SK-N-SH treated with all-trans-retinoic acid at 6 μM for 48 hours (cell line): ENCODE data around the gene NUP153.

Source experiments
- ATAC-seq: fragments of 200-7000 bp; cut with Tn5 transposase; 3 replicates; pipeline ENCODE4 v1.9.1; 2020; ENCODE audit warnings: mild to moderate bottlenecking, moderate library complexity
- ARNTL ChIP-seq: fragments of 450-650 bp; formaldehyde crosslinking; IDR thresholded peaks from 2 replicates; pipeline ENCODE4 v1.5.0; 2020; ENCODE audit warnings: low read depth, mild to moderate bottlenecking, moderate library complexity, borderline replicate concordance
- BACH2 ChIP-seq: fragments of 250-450 bp; sonication (Bioruptor Pico); IDR thresholded peaks from 2 replicates; pipeline ENCODE4 v1.9.0; 2021; ENCODE audit warnings: mild to moderate bottlenecking, borderline replicate concordance
- CREB5 ChIP-seq: fragments of 250-450 bp; sonication (Bioruptor Pico); IDR thresholded peaks from 2 replicates; pipeline ENCODE4 v1.5.1; 2020; ENCODE audit warnings: low read depth, mild to moderate bottlenecking, moderate library complexity
- CSDC2 ChIP-seq: fragments of 250-450 bp; sonication (Bioruptor Pico); IDR thresholded peaks from 2 replicates; pipeline ENCODE4 v1.5.0; 2020; ENCODE audit warnings: mild to moderate bottlenecking, moderate library complexity
- CSRNP3 ChIP-seq: fragments of 250-450 bp; sonication (Bioruptor Pico); IDR thresholded peaks from 2 replicates; pipeline ENCODE4 v1.5.1; 2021; ENCODE audit warnings: mild to moderate bottlenecking, moderate library complexity
- ESRRG ChIP-seq: fragments of 250-450 bp; sonication (Bioruptor Pico); IDR thresholded peaks from 2 replicates; pipeline ENCODE4 v1.6.1; 2021; ENCODE audit warnings: mild to moderate bottlenecking
- GLIS3 ChIP-seq: fragments of 250-450 bp; sonication (Bioruptor Pico); IDR thresholded peaks from 2 replicates; pipeline ENCODE4 v1.5.0; 2020; ENCODE audit warnings: mild to moderate bottlenecking, moderate library complexity
- ISL1 ChIP-seq: fragments of 250-450 bp; sonication (Bioruptor Pico); IDR thresholded peaks from 2 replicates; pipeline ENCODE4 v2.1.2; 2022; ENCODE audit warnings: mild to moderate bottlenecking, moderate library complexity
- POU6F1 ChIP-seq: fragments of 250-450 bp; sonication (Bioruptor Pico); IDR thresholded peaks from 2 replicates; pipeline ENCODE4 v1.8.0; 2021; ENCODE audit warnings: low read depth, mild to moderate bottlenecking, moderate library complexity, borderline replicate concordance
- PPARA ChIP-seq: fragments of 250-450 bp; sonication (Bioruptor Pico); IDR thresholded peaks from 2 replicates; pipeline ENCODE4 v1.5.0; 2020; ENCODE audit warnings: mild to moderate bottlenecking, borderline replicate concordance
- SNAI2 ChIP-seq: fragments of 250-450 bp; sonication (Bioruptor Pico); IDR thresholded peaks from 2 replicates; pipeline ENCODE4 v1.5.0; 2020; ENCODE audit warnings: mild to moderate bottlenecking, moderate library complexity
- TCF4 ChIP-seq: fragments of 250-450 bp; sonication (Bioruptor Pico); IDR thresholded peaks from 2 replicates; pipeline ENCODE4 v1.8.0; 2021; ENCODE audit warnings: mild to moderate bottlenecking, moderate library complexity, borderline replicate concordance
- TOX ChIP-seq: fragments of 250-450 bp; sonication (Bioruptor Pico); IDR thresholded peaks from 2 replicates; pipeline ENCODE4 v1.8.0; 2021; ENCODE audit warnings: mild to moderate bottlenecking, moderate library complexity, borderline replicate concordance
- TSHZ2 ChIP-seq: fragments of 250-450 bp; sonication (Bioruptor Pico); IDR thresholded peaks from 2 replicates; pipeline ENCODE4 v1.5.0; 2020; ENCODE audit warnings: mild to moderate bottlenecking, moderate library complexity
- ZFP3 ChIP-seq: fragments of 250-450 bp; sonication (Bioruptor Pico); IDR thresholded peaks from 2 replicates; pipeline ENCODE4 v1.5.0; 2020; ENCODE audit warnings: mild to moderate bottlenecking, moderate library complexity
- ZFP30 ChIP-seq: fragments of 450-650 bp; formaldehyde crosslinking; IDR thresholded peaks from 2 replicates; pipeline ENCODE4 v1.5.0; 2022; ENCODE audit warnings: mild to moderate bottlenecking, moderate library complexity
- ZNF565 ChIP-seq: fragments of 450-650 bp; formaldehyde crosslinking; conservative IDR thresholded peaks from 2 replicates; pipeline ENCODE4 v1.5.0; 2020; ENCODE audit warnings: low read depth, mild to moderate bottlenecking, moderate library complexity
- ZNF70 ChIP-seq: fragments of 450-650 bp; formaldehyde crosslinking; IDR thresholded peaks from 2 replicates; pipeline ENCODE4 v1.5.0; 2020; ENCODE audit warnings: mild to moderate bottlenecking, moderate library complexity
- ZNF8 ChIP-seq: fragments of 450-650 bp; formaldehyde crosslinking; IDR thresholded peaks from 2 replicates; pipeline ENCODE4 v1.5.0; 2020; ENCODE audit warnings: mild to moderate bottlenecking, moderate library complexity

The NUP153 gene

GRCh38 chr6:17621003-17621402 is 85.7 kb downstream of the NUP153 start:
- ATAC-seq = no peak
- TF ChIP-seq ZNF8 = no peak
- no peak for TF ChIP-seq ISL1 (CRISPR knock-in tag)
- TF ChIP-seq ZFP30 (CRISPR knock-in tag) = no peak
- no peak for TF ChIP-seq GLIS3 (CRISPR knock-in tag)
- no peak for TF ChIP-seq TOX (CRISPR knock-in tag)
- TF ChIP-seq TSHZ2 (CRISPR knock-in tag) = no peak
- no peak for TF ChIP-seq ESRRG (CRISPR knock-in tag)
- no peak for TF ChIP-seq ZNF70
- no peak for TF ChIP-seq SNAI2 (CRISPR knock-in tag)
- no peak for TF ChIP-seq PPARA (CRISPR knock-in tag)
- TF ChIP-seq BACH2 (CRISPR knock-in tag) = no peak
- no peak for TF ChIP-seq ZFP3 (CRISPR knock-in tag)
- no peak for TF ChIP-seq TCF4 (CRISPR knock-in tag)
- TF ChIP-seq ARNTL = no peak
- TF ChIP-seq, all 23 proteins: peak for 0

GRCh38 chr6:17615794-17616193 is 90.9 kb downstream of the NUP153 start:
- ATAC-seq = no peak
- no peak for TF ChIP-seq POU6F1 (CRISPR knock-in tag)
- TF ChIP-seq ZNF70 = no peak
- TF ChIP-seq TOX (CRISPR knock-in tag) = no peak
- no peak for TF ChIP-seq ZNF565 (CRISPR knock-in tag)
- no peak for TF ChIP-seq CREB5 (CRISPR knock-in tag)
- no peak for TF ChIP-seq ARNTL
- no peak for TF ChIP-seq ZNF8
- TF ChIP-seq SNAI2 (CRISPR knock-in tag) = no peak
- TF ChIP-seq CSRNP3 (CRISPR knock-in tag) = no peak
- no peak for TF ChIP-seq TSHZ2 (CRISPR knock-in tag)
- TF ChIP-seq CSDC2 = no peak

- no peak for ATAC-seq
- TF ChIP-seq ZFP3 (CRISPR knock-in tag) (no peak), TSHZ2 (CRISPR knock-in tag) (no peak), BACH2 (CRISPR knock-in tag) (no peak), ZNF70 (no peak), ZFP30 (CRISPR knock-in tag) (no peak), CSRNP3 (CRISPR knock-in tag) (no peak), PPARA (CRISPR knock-in tag) (no peak), ARNTL (no peak), CREB5 (CRISPR knock-in tag) (no peak)
Measured at GRCh38 chr6:17612048-17612447, 94.7 kb downstream of the NUP153 start.
